Measurements from ENCODE around the gene LRRC51. TPM values are rescaled to one million over a fixed set of nuclear protein-coding genes. Genes with fewer than 3 reads are reported as not detected.

Gene LRRC51
- polyA plus RNA-seq, 3 donors, result 1.3 to 1.9 (median 1.6) TPM

GRCh38 chr11:72135891-72136683, 55.4 kb downstream of the LRRC51 start:
- peaks cover 100% of the 10 kb centered on the region in 2 donors for H3K4me1 ChIP-seq (ENCODE audit: control insufficient read depth in 1 of 2, insufficient read depth in 2 of 2, low read length in 2 of 2)
- Mint-ChIP-seq H3K4me3 (peak overlapping the region; percentile 70 to 95), H3K27ac (peak overlapping the region; percentile 91 to 98 (median 97)), H3K9me3 (peaks cover 0 to 6% (median 2%) of the 10 kb centered on the region in 7 donors), H3K27me3 (ENCODE audit: low read depth in 3 of 3) (peaks cover 0 to 2% (median 0%) of the 10 kb centered on the region in 3 donors), H3K4me1 (peaks cover 92% of the 10 kb centered on the region), H3K36me3 (peaks cover 30 to 54% of the 10 kb centered on the region in 2 donors)
- peak overlapping the region; percentile 76 for H3K4me2 ChIP-seq (replicated peaks; ENCODE audit: extremely low read depth, low read length, poor library complexity, severe bottlenecking)
- WGBS (ENCODE audit: insufficient coverage), result 94% methylated on average over 9 of the region's 14 CpGs
- TF ChIP-seq, protein P1, sequence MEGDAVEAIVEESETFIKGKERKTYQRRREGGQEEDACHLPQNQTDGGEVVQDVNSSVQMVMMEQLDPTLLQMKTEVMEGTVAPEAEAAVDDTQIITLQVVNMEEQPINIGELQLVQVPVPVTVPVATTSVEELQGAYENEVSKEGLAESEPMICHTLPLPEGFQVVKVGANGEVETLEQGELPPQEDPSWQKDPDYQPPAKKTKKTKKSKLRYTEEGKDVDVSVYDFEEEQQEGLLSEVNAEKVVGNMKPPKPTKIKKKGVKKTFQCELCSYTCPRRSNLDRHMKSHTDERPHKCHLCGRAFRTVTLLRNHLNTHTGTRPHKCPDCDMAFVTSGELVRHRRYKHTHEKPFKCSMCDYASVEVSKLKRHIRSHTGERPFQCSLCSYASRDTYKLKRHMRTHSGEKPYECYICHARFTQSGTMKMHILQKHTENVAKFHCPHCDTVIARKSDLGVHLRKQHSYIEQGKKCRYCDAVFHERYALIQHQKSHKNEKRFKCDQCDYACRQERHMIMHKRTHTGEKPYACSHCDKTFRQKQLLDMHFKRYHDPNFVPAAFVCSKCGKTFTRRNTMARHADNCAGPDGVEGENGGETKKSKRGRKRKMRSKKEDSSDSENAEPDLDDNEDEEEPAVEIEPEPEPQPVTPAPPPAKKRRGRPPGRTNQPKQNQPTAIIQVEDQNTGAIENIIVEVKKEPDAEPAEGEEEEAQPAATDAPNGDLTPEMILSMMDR (IDR thresholded peaks at IDR 0.05), result no peak
- H3K27ac ChIP-seq (ENCODE audit: low read depth in 1 of 2, low read length in 2 of 2), result peak overlapping the region; percentile 88 to 92
- H3K9me3 ChIP-seq (replicated peaks in 1 of 2; ENCODE audit: control insufficient read depth in 1 of 2, insufficient read depth in 1 of 2, low read length in 2 of 2), result no peaks in the 10 kb centered on the region
- peak overlapping the region; percentile 61 for H3K9ac ChIP-seq (ENCODE audit: insufficient read depth, low read length, poor library complexity, severe bottlenecking)
- H2AFZ ChIP-seq (ENCODE audit: insufficient read depth, low read depth, low read length, poor library complexity, severe bottlenecking), result no peak overlapping the region
- no peaks in the 10 kb centered on the region for H4K20me1 ChIP-seq (ENCODE audit: insufficient read depth, low read length)
- H3K79me2 ChIP-seq (ENCODE audit: insufficient read depth, low read length), result peaks cover 50% of the 10 kb centered on the region
- H3K27me3 ChIP-seq (ENCODE audit: control insufficient read depth in 2 of 2, insufficient read depth in 2 of 2, low read length in 2 of 2), result no peaks in the 10 kb centered on the region
- intact Hi-C loops (cut with micrococcal nuclease), result no loop called here
- H3K4me3 ChIP-seq (replicated peaks in 1 of 3; ENCODE audit: low read depth in 2 of 3, low read length in 3 of 3), result peak overlapping the region; percentile 39 to 74 (median 57)
- DNase-seq, result no peak
- peaks cover 31% of the 10 kb centered on the region in 2 donors for H3K36me3 ChIP-seq (replicated peaks in 1 of 2; ENCODE audit: control insufficient read depth in 1 of 2, insufficient read depth in 2 of 2, low read length in 2 of 2)

DNA sequence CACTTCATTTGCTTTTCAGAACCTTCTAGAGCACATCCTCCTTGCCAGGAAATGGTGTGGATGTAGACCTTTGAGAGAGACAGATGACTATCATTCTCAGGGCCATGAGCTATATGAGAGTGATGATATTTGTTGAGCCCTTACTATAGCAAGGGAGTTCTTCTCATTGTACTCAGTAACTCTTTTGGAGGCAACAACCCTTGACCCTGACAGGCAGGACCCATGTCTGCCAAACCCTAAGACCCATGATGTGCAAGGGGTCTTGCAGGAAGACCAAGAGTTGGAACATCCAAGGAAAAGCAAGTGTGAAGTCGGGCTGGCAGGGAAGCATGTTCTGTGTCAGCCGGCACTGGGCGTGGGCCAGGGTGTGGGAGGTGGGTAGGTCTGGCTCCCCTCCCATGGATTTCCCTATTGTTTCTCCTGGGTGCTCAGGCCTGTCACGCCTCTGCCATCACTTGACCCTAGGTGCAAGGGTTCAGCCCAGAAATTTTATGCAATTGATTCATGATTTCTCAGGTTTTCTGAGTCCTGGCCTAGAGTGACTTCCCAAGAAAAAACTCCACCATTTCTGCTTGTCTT, 56.1 kb downstream of the LRRC51 start:
- peaks cover 35 to 61% of the 10 kb centered on the region in 2 donors for H3K36me3 Mint-ChIP-seq
- peak overlapping the region; percentile 73 to 98 (median 97) for H3K27ac Mint-ChIP-seq
- peaks cover 0 to 2% (median 0%) of the 10 kb centered on the region in 3 donors for H3K27me3 Mint-ChIP-seq (ENCODE audit: low read depth in 3 of 3)
- H3K4me3 Mint-ChIP-seq, result peak overlapping the region; percentile 64 to 95
- 80% methylated on average over 2 of the region's 4 CpGs for WGBS (ENCODE audit: insufficient coverage)
- no peak for DNase-seq
- H3K9me3 ChIP-seq (replicated peaks in 1 of 2; ENCODE audit: control insufficient read depth in 1 of 2, insufficient read depth in 1 of 2, low read length in 2 of 2), result no peaks in the 10 kb centered on the region
- peaks cover 93% of the 10 kb centered on the region for H3K4me1 Mint-ChIP-seq
- H2AFZ ChIP-seq (ENCODE audit: insufficient read depth, low read depth, low read length, poor library complexity, severe bottlenecking), result no peak overlapping the region
- peak overlapping the region; percentile 61 for H3K9ac ChIP-seq (ENCODE audit: insufficient read depth, low read length, poor library complexity, severe bottlenecking)
- H3K4me2 ChIP-seq (replicated peaks; ENCODE audit: extremely low read depth, low read length, poor library complexity, severe bottlenecking), result peak overlapping the region; percentile 76
- TF ChIP-seq, protein P1 (IDR thresholded peaks at IDR 0.05), result no peak
- H3K27ac ChIP-seq (ENCODE audit: low read depth in 1 of 2, low read length in 2 of 2), result peak overlapping the region; percentile 57 to 92
- intact Hi-C loops (cut with micrococcal nuclease), result no loop called here
- peaks cover 0 to 6% (median 2%) of the 10 kb centered on the region in 7 donors for H3K9me3 Mint-ChIP-seq
- no peaks in the 10 kb centered on the region for H3K27me3 ChIP-seq (ENCODE audit: control insufficient read depth in 2 of 2, insufficient read depth in 2 of 2, low read length in 2 of 2)
- peaks cover 38% of the 10 kb centered on the region in 2 donors for H3K36me3 ChIP-seq (replicated peaks in 1 of 2; ENCODE audit: control insufficient read depth in 1 of 2, insufficient read depth in 2 of 2, low read length in 2 of 2)
- H3K79me2 ChIP-seq (ENCODE audit: insufficient read depth, low read length), result peaks cover 50% of the 10 kb centered on the region
- peak overlapping the region; percentile 39 to 74 (median 57) for H3K4me3 ChIP-seq (replicated peaks in 1 of 3; ENCODE audit: low read depth in 2 of 3, low read length in 3 of 3)
- peaks cover 100% of the 10 kb centered on the region in 2 donors for H3K4me1 ChIP-seq (ENCODE audit: control insufficient read depth in 1 of 2, insufficient read depth in 2 of 2, low read length in 2 of 2)
- H4K20me1 ChIP-seq (ENCODE audit: insufficient read depth, low read length), result no peaks in the 10 kb centered on the region

Measured in CD14-positive monocyte (primary cell).